Kidney tubule cell (primary cell): ENCODE results near the gene KMT2C.
A peak's percentile ranks its signal among the peaks of the same experiment; 100 is the strongest.
"Not testable (repeated sequence)": the region's sequence is repeated elsewhere in the genome, so short reads cannot be mapped to it uniquely, and the experiment has no call there.

Experiments used
- DNase-seq: peaks from one replicate; pipeline ENCODE4 v3.0.0-alpha.2; 2018; ENCODE audit warnings: low spot score

Gene KMT2C

DNA sequence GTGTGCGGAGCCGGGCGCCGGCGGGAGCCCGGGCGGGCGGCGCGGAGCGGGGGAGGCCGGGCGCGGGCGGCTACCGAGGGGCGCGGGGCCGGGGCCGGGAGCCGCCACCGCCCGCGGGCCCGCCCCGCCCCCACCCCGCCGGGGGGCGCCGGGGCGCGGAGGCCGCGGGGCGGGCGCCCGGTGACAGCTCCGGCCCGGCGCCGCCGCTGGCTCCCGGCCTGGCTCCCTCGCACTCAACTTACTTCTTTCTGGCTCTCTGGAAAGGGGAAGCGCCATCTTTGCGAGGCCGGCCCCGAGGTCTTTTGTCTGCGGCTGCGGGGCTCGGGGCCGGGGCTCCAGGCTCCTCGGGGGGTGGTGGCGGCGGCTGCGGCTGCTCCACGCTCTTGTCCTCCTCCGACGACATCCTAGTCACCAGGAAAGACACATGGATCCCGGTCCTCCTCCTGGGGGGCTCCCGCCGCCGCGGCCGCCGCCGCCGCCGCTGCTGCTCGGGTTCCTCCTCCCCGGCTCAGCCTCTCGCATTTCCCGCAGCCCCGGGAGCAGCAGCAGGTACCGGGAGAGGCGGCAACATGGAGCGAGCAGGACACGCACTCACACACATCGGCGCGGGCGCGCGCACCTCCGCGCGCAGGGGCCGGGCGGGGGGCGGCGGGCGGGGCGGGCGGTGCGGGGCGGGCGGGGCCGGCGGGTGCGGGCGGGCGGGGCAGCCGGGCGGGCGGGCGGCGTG, at the start of gene KMT2C:
Gene KMT2C, minus strand, starts transcription at position 620 of the 727 bp plus-strand sequence. Its CDS starts 217 bp downstream, at position 403.
- DNase-seq, result peak; percentile 64

GRCh38 chr7:152481082-152481481, 45.3 kb upstream of the KMT2C start:
- DNase-seq, result no peak

DNA sequence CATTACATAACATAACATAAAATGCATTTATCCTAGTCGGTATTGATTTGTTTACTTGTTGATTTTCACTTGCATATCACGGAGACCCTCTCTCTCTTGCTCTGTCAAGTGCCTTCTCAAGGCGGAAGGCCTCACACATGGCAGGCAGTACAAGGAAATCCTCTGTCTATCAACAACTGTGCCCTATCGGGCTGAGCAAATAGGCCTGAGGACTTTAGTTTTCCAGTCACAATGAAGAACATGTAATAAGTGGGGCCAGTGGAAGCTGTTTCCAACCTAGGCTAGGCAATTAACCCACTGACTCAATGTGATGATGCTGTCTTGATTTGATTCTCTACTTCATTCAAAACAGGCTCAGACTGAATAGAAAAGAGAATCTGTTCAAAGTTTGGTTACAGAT, 44.9 kb upstream of the KMT2C start:
- DNase-seq, result no peak

DNA sequence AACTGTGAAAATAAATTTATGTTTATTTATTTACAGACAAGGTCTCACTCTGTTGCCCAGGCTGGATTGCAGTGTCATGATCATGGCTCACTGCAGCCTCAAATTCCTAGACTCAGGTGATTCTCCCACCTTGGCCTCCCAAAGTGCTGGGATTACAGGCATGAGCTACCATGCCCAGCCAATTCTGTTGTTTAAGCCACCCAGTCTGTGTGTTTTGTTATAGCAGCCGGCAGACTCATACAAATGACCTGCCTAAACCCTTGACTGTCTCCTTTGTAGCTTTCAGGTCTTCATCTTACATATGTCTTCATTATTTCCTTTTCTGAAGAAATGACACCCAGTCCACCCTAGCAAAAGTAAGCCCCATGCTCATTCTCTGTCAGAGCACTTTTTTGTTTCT, 43.8 kb upstream of the KMT2C start:
- no peak for DNase-seq

DNA sequence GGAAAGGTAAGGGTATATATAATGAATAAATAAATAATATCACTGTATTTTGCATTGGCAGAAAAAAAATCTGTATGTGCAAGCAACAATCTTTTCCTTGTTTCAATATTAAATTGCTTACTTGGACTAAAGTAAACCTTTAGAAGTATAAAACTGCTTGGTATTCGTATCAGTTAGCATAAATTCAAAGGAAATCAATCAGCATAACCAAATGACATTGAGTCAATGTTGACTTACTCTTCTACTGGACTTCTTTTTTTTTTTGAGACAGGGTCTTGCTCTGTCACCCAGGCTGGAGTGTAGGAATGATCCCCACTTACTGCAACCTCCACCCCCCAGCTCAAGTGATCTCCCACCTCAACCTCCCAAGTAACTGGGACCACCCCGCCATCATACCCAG, 42.3 kb upstream of the KMT2C start:
- DNase-seq, result no peak

- DNase-seq, result no peak
These were observed 41.3 kb upstream of the KMT2C start for GRCh38 chr7:152477079-152477478.

GRCh38 chr7:152476551-152476950, 40.7 kb upstream of the KMT2C start:
- DNase-seq, result no peak

DNA sequence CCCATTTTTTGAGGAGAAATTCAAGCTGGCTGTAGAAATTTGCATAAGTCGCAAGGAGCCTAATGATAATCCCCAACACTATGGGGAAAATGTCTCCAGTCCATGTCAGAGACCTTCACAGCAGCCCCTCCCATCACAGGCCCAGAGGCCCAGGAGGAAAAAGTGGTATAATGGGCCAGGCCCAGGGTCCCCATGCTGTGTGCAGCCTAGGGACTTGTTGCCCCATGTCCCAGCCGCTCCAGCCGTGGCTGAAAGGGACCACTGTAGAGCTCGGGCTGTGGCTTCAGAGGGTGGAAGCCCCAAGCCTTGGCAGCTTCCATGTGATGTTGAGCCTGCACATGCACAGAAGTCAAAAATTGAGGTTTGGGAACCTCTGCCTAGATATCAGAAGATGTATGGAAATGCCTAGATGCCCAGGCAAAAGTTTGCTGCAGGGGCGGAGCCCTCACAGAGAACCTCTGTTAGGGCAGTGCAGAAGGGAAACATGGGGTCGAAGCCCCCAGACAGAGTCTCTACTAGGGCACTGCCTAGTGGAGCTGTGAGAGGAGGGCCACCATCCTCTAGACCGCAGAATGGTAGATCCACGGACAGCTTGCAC, 35.3 kb upstream of the KMT2C start:
- DNase-seq, result not testable (repeated sequence)

GRCh38 chr7:152470251-152471022, 34.6 kb upstream of the KMT2C start:
- DNase-seq, result not testable (repeated sequence)

DNA sequence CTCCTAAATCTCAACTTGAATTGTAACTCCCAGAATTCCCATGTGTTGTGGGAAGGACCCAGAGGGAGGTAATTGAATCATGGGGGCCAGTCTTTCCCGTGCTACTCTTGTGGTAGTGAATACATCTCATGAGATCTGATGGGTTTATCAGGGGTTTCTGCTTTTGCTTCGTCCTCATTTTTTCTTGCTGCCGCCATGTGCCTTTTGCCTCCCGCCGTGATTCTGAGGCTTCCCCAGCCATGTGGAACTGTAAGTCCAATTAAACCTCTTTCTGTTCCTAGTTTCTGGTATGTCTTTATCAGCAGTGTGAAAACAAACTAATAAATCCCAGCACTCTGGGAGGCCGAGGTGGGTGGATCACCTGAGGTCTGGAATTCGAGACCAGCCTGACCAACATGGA, 33.8 kb upstream of the KMT2C start:
- not testable (repeated sequence) for DNase-seq

DNA sequence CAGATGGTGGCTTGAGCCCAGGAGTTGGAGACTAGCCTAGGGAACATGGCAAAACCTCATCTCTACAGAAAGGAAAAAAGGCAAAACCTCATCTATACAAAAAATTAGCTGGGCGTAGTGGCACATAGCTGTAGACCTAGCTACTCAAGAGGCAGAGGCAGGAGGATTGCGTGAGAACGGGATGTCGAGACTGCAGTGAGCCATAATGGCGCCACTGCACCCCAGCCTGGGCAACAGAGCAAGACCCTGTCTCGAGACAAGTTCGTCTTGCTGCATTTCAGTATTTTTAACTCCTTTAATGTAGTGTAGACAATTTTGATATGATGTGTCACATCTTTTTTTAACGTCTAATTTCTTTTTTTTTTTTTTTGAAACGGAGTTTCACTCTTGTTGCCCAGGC, 31.4 kb upstream of the KMT2C start:
- no peak for DNase-seq

DNA sequence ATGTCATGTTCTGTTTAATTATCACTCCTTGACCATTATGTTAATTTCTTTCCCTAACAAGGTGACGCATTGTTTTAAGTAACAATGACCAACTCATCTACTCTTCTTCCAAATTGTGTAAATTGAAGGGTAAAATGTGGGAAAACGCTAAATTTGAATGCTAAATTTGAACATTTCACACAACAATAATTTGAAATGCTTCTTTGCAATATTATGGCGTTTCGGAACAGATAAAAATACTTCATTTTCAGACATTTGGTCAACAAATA, 29.2 kb upstream of the KMT2C start:
- DNase-seq, result no peak

GRCh38 chr7:152464312-152465118, 28.7 kb upstream of the KMT2C start:
- DNase-seq, result peak; percentile 82

DNA sequence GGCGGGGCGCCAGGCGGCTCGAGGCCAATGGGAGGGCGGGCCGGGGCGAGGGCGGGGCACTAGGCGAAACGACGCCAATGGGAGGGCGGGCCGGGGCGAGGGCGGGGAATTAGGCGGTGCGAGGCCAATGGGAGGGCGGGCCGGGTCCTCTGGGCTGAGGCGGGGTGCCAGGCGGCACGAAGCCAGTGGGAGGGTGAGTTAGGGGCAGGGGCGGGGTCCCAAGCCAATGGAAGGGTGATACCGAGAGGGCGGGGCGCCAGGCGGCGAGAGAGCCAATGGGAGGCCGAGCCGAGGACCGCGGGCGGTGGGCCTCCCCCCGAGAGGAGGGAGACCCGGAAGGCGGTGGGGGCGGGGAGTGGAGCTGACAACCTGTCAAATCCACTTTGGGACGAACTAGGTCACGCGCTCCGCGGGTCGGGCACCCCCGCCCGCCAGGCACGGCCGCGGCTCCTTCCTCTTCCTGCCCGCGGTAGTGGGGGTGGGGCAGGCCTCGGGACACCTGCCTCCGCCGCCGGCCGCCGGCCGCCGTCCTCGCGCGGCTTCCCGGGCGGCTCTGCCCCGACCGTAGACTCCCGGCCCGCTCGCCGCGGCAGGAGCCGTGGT, 28.0 kb upstream of the KMT2C start:
- peak; percentile 100 for DNase-seq

- peak; percentile 45 for DNase-seq
These were observed 27.3 kb upstream of the KMT2C start for GRCh38 chr7:152462995-152463708.

DNA sequence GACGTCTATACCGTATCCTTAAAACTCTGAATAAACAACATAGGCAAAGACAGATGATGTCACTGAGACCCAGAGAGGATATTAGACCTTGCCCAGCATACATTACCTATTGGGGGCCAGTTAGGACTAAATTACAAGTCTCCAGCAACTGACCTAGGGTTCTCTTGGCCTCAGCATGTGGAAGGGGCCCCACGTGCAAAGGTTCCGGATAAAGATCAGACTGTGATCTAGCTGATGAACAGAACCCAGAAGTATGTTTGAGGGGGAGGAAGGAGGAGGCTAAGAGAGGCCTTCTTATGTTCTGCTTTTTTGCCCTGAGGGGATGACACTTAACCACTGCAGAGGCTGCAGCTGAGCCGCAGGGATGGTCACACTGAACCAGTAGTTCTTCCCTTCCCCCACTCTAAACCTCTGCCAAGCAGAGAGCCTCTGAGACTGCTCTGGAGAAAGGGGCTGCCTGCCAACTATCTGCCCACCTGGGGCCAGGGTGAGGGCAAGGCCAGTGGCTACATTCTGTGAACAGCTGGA, 24.0 kb upstream of the KMT2C start:
- peak; percentile 23 for DNase-seq

GRCh38 chr7:152451356-152451755, 15.6 kb upstream of the KMT2C start:
- peak; percentile 76 for DNase-seq

DNA sequence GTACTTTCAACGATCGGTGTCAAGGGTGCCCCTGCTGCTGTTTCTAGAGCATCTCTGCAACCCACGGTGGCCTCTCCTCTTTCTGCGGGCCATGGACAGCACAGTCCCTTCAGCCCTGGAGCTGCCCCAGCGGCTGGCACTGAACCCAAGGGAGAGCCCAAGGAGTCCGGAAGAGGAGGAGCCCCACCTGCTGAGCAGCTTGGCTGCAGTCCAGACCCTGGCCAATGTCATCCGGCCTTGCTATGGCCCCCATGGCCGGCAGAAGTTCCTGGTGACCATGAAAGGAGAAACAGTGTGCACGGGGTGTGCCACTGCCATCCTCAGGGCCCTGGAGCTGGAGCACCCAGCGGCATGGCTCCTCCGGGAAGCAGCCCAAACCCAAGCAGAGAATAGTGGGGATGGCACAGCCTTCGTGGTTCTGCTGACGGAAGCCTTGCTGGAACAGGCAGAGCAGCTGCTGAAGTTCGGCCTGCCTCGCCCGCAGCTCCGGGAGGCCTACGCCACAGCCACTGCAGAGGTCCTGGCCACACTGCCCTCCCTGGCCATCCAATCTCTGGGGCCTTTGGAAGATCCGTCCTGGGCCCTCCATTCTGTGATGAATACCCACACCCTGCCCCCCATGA, 9.7 kb upstream of the KMT2C start:
- not testable (repeated sequence) for DNase-seq

GRCh38 chr7:152443586-152443985, 7.8 kb upstream of the KMT2C start:
- no peak for DNase-seq

DNA sequence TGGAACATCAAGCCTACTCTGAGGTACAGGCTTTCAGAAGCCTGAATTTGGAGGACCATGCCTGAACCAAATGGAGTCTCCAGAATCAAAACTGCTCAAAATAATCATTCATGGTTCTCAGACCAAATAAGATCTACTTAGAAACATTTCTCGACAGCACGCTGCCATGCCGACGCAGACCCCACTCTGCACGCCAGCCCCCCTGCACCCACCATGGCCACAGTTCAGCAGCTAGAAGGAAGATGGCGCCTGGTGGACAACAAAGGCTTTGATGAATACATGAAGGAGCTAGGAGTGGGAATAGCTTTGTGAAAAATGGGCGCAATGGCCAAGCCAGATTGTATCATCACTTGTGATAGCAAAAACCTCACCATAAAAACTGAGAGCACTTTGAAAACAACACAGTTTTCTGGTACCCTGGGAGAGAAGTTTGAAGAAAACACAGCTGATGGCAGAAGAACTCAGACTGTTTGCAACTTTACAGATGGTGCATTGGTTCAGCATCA, 6.6 kb upstream of the KMT2C start:
- DNase-seq, result no peak
